HG03520 (cell line): ENCODE results near the gene HLA-B.
"Not testable (repeated sequence)": the region's sequence is repeated elsewhere in the genome, so short reads cannot be mapped to it uniquely, and the experiment has no call there.

Experiments
- ATAC-seq: cut with Tn5 transposase; IDR thresholded peaks from one replicate; pipeline ENCODE4 v1.9.1; 2021; ENCODE audit warnings: mild to moderate bottlenecking, moderate library complexity; ENCODE audit not compliant: unreplicated experiment

HLA-B gene

GRCh38 chr6:31356946-31357466 is at the start of gene HLA-B:
TSS of gene HLA-B (minus strand) at chr6:31357179. CDS start at chr6:31357158, 21 bp downstream.
- peak; percentile 74 for ATAC-seq

- ATAC-seq: no peak
Measured at GRCh38 chr6:31405996-31406395, 49.0 kb upstream of the HLA-B start.

GRCh38 chr6:31404061-31404364 is 47.0 kb upstream of the HLA-B start:
- ATAC-seq: not testable (repeated sequence)

- ATAC-seq: no peak
Measured at GRCh38 chr6:31403283-31404060, 46.5 kb upstream of the HLA-B start, which contains the start of gene MICA. TSS of gene MICA (plus strand) at chr6:31403595. CDS start at chr6:31403633, 38 bp downstream.

GRCh38 chr6:31402324-31403282 is 45.6 kb upstream of the HLA-B start:
- no peak for ATAC-seq

- no peak for ATAC-seq
Measured at GRCh38 chr6:31401403-31401802, 44.4 kb upstream of the HLA-B start.

- ATAC-seq: peak; percentile 39
Measured at GRCh38 chr6:31400467-31401289, 43.7 kb upstream of the HLA-B start.

GRCh38 chr6:31399589-31400466 is 42.8 kb upstream of the HLA-B start:
- no peak for ATAC-seq

GRCh38 chr6:31397901-31398525 is 41.0 kb upstream of the HLA-B start:
- no peak for ATAC-seq

- ATAC-seq: not testable (repeated sequence)
Measured at GRCh38 chr6:31397153-31397499, 40.1 kb upstream of the HLA-B start.

GRCh38 chr6:31396422-31397152 is 39.6 kb upstream of the HLA-B start:
- no peak for ATAC-seq

GRCh38 chr6:31395832-31396231 is 38.9 kb upstream of the HLA-B start:
- no peak for ATAC-seq

- no peak for ATAC-seq
Measured at GRCh38 chr6:31394381-31394780, 37.4 kb upstream of the HLA-B start.

GRCh38 chr6:31393932-31394331 is 37.0 kb upstream of the HLA-B start:
- no peak for ATAC-seq

GRCh38 chr6:31389802-31390132 is 32.8 kb upstream of the HLA-B start:
- ATAC-seq: not testable (repeated sequence)

GRCh38 chr6:31388916-31389801 is 32.2 kb upstream of the HLA-B start:
- ATAC-seq: not testable (repeated sequence)

GRCh38 chr6:31386977-31387376 is 30.0 kb upstream of the HLA-B start:
- ATAC-seq: no peak

- no peak for ATAC-seq
Measured at GRCh38 chr6:31386099-31386498, 29.1 kb upstream of the HLA-B start.
